Prostate gland (tissue), 2 donors: ENCODE measurements around the gene CRYBB1. TPM values are rescaled to one million over a fixed set of nuclear protein-coding genes. Genes with fewer than 3 reads are reported as not detected.

ENCODE experiments used
- DNase-seq: peaks from one replicate; pipeline ENCODE4 v3.0.0-alpha.2; 2019; ENCODE audit warnings: low spot score
- H3K27ac ChIP-seq, 2 donors: fragments of 200-600 bp; sonication (generic); 2 replicates each; pipeline ENCODE4 v1.5.1; 2017 to 2019
- H3K27me3 ChIP-seq: fragments of 200-600 bp; sonication (generic); replicated peaks from 2 replicates; pipeline ENCODE4 v1.5.1; 2019; ENCODE audit not compliant: insufficient read depth
- H3K36me3 ChIP-seq, 2 donors: fragments of 200-600 bp; sonication (generic); 1 replicate in 1 of 2; 2 replicates in 1 of 2; pipeline versions ENCODE4 v1.5.1 to v1.8.1; 2017 to 2019
- H3K4me1 ChIP-seq: fragments of 200-600 bp; sonication (generic); replicated peaks from 2 replicates; pipeline ENCODE4 v1.5.1; 2019
- H3K4me3 ChIP-seq, 2 donors: fragments of 200-600 bp; sonication (generic); 2 replicates each; pipeline ENCODE4 v1.5.1; 2017 to 2019
- H3K9me3 ChIP-seq: fragments of 200-600 bp; sonication (generic); 2 replicates; pipeline ENCODE4 v1.5.1; 2017
- POLR2A ChIP-seq: fragments of 450-650 bp; IDR thresholded peaks from one replicate; pipeline ENCODE4 v1.6.1; 2016; ENCODE audit warnings: antibody characterized with exemption, mild to moderate bottlenecking
- POLR2AphosphoS5 ChIP-seq: sonication (generic); formaldehyde crosslinking; IDR thresholded peaks from one replicate; pipeline ENCODE4 v1.6.1; 2017; ENCODE audit warnings: antibody characterized with exemption
- WGBS: methylation state at CpG from one replicate; pipeline ENCODE4 v1.1.5; 2018; 5-methylcytosine and 5-hydroxymethylcytosine counted together
- intact Hi-C: fragments of 100-400 bp; cut with DNase I; formaldehyde crosslinking; loops from one replicate; pipeline ENCODE4 v1.14.2; 2022
- microRNA counts, 2 donors: library from miRNA; unstranded; fragments of <30 nt; microRNA quantifications; one replicate each; lab custom pipeline; 2016 to 2017
- microRNA-seq: library from miRNA; unstranded; fragments of <30 nt; microRNA quantifications from one replicate; pipeline ENCODE4, GENCODE V29; 2016
- small RNA-seq, 2 donors: library from RNA; depleted of rRNA; stranded (forward); fragments of <200 nt; gene quantifications; one replicate each; pipeline ENCODE3, GENCODE V24; 2016
- total RNA-seq, 2 donors: library from RNA; depleted of rRNA; stranded (reverse); fragments of >200 nt; gene quantifications; one replicate each; pipeline ENCODE4 v1.1.0, GENCODE V29; 2016
- TF ChIP-seq, protein P1 (sequence below), 4 experiments: fragments of 200-600 bp in 2 of 4; fragments of 450-650 bp in 2 of 4; sonication (generic) in 2 of 4; IDR thresholded peaks; 1 replicate in 3 of 4; 2 replicates in 1 of 4; pipeline ENCODE4 v1.5.1; 2016 to 2019; ENCODE audit warnings: antibody characterized with exemption in 4 of 4, mild to moderate bottlenecking in 2 of 4, moderate library complexity in 2 of 4

The CRYBB1 gene
- total RNA-seq, 2 donors from 2014 or later = 0.36 TPM; not detected in 1

DNA sequence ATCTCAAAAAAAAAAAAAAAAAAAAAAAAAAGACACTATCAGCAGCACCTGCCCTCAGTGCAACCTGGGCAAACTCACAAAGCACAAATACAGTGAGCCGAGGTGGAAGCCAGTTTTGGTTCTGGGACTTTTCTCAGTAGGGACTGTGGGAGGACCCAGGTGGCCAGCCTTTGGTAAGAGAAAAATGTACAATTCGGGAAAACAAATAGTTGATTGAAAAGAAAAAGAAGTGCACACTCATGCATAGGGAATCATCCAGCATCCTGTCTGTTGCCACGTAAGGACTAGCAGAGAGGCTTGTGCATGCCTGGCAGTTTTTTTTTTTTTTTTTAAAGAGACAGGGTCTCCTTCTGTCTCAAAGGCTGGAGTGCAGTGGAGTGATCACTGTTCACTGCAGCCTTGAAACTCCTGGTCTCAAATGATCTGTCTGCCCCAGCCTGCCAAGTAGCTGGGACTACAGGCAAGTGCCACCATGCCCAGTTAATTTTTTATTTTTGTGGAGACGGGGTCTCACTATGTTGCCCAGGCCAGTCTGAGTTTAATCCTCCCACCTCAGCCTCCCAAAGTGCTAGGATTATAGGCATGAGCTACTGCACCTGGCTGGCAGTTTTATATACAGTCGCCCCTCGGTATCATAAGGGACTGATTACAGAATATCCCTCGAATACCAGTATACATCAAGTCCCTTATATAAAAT is 64.6 kb downstream of the CRYBB1 start:
- Histone ChIP-seq H3K36me3 (no peaks in the 10 kb centered on the region), H3K4me1 (no peaks in the 10 kb centered on the region), H3K4me3 (no peak overlapping the region), H3K9me3 (no peaks in the 10 kb centered on the region), H3K27ac (no peak overlapping the region), H3K27me3 (no peaks in the 10 kb centered on the region)
- TF ChIP-seq POLR2A (no peak), POLR2AphosphoS5 (no peak)
- intact Hi-C loops = no loop called here
- WGBS = 42% methylated on average over 7 of the region's 7 CpGs
- no peak for DNase-seq

DNA sequence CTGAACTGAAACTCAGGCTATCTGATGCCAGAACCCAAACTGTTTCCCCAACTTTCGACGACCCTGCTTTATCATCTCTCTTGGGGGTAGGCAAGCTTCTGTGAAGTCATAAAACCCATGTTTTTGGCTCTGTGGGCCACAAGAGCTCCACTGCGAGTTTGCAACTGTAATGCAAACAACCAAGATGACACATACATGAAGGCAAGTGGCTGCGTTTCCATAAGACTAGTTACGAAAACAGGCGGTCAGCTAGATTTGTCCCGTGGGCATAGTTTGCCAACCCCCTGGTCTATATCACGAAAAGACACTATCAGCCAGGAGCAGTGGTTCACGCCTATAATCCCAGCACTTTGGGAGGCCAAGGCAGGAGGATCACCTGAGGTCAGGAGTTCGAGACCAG is 65.4 kb downstream of the CRYBB1 start:
- Histone ChIP-seq H3K36me3 (no peaks in the 10 kb centered on the region), H3K27me3 (no peaks in the 10 kb centered on the region), H3K9me3 (no peaks in the 10 kb centered on the region), H3K4me3 (no peak overlapping the region), H3K4me1 (no peaks in the 10 kb centered on the region), H3K27ac (no peak overlapping the region)
- TF ChIP-seq, protein P1, sequence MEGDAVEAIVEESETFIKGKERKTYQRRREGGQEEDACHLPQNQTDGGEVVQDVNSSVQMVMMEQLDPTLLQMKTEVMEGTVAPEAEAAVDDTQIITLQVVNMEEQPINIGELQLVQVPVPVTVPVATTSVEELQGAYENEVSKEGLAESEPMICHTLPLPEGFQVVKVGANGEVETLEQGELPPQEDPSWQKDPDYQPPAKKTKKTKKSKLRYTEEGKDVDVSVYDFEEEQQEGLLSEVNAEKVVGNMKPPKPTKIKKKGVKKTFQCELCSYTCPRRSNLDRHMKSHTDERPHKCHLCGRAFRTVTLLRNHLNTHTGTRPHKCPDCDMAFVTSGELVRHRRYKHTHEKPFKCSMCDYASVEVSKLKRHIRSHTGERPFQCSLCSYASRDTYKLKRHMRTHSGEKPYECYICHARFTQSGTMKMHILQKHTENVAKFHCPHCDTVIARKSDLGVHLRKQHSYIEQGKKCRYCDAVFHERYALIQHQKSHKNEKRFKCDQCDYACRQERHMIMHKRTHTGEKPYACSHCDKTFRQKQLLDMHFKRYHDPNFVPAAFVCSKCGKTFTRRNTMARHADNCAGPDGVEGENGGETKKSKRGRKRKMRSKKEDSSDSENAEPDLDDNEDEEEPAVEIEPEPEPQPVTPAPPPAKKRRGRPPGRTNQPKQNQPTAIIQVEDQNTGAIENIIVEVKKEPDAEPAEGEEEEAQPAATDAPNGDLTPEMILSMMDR (IDR thresholded peaks at IDR 0.05) = no peak
- TF ChIP-seq POLR2AphosphoS5 (no peak), POLR2A (no peak)
- intact Hi-C loops = no loop called here
- 83% methylated on average over 10 of the region's 10 CpGs for WGBS
- no peak for DNase-seq

DNA sequence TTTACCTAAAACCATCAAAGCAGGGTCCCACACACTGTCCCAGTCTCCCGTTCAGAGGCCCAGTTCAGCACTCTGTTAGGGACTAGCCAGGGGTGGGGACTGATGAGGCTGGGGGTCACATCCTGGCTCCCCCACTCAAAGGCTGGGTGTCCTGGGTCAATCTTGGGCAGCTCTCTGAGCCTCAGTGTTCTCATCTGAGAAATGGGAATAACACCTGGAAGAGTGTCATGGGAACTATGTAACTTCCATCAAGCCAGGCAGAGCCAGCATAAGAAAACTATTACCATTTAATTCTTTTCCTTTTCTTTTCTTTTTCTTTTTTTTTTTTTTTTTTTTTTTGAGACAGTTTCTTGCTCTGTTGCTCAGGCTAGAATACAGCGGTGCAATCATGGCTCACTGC is 66.3 kb downstream of the CRYBB1 start:
- 100% methylated on average over 2 of the region's 2 CpGs for WGBS
- Histone ChIP-seq H3K4me1 (no peaks in the 10 kb centered on the region), H3K27ac (no peak overlapping the region), H3K36me3 (no peaks in the 10 kb centered on the region), H3K9me3 (no peaks in the 10 kb centered on the region), H3K27me3 (no peaks in the 10 kb centered on the region), H3K4me3 (no peak overlapping the region)
- TF ChIP-seq POLR2AphosphoS5 (no peak), POLR2A (no peak)
- TF ChIP-seq, protein P1 (IDR thresholded peaks at IDR 0.05) = no peak
- intact Hi-C loops = no loop called here
- DNase-seq = no peak

DNA sequence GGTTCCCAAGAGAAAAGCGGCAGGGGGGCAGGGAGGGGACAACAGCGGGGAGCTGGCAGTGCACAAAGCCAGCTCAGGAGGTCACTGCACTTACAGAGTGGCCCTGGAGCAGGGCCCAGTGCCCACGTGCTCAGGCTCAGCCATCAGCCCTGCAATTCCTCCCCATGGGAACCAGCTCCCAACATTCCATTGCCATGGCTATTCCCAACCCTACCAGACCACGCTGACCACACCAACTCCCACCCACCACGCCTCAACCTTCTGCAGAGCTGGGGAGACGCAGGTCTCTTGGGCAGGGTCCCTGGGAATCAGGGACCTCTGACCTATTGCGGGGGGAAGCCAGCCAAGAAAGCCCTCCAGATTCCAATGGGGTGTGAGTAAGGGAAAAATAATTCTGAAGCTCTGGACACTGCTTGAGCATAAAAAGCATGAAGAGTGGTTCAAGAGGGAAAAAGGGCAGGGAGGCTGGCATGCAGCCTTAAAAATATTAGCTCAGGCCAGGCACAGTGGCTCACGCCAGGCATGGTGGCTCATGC is 67.3 kb downstream of the CRYBB1 start:
- Histone ChIP-seq H3K9me3 (no peaks in the 10 kb centered on the region), H3K27me3 (no peaks in the 10 kb centered on the region), H3K4me3 (no peak overlapping the region), H3K4me1 (no peaks in the 10 kb centered on the region), H3K36me3 (no peaks in the 10 kb centered on the region), H3K27ac (no peak overlapping the region)
- TF ChIP-seq POLR2A (no peak), POLR2AphosphoS5 (no peak)
- TF ChIP-seq, protein P1 (IDR thresholded peaks at IDR 0.05) = no peak
- DNase-seq = no peak
- 71% methylated on average over 8 of the region's 8 CpGs for WGBS
- intact Hi-C loops = no loop called here

DNA sequence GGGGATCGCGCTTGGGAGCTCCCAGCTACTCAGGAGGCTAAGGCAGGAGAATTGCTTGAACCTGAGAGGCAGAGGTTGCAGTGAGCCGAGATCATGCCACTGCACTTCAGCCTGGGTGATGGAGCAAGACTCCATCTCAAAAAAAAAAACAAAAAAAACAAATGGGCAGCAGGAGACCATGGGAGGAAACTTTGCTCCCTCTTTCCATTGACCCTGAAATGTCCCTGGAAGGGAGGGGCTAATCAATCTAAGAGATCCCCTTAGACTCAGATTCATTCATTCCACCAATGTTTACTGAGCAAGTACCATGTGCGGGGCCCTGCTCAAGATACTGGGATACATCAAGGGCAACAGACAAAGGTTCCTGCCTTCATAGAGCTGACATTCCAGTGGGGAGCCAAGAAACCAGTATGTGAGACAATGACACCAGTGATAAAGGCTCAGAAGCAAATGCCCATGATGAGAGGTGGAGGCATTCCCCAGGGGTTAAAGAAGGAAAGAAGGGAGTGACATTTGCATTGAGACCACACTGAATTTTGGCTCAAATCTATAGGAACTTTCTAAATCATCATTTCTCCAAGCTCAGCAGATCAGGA is 67.8 kb downstream of the CRYBB1 start:
- 94% methylated on average over 4 of the region's 4 CpGs for WGBS
- Histone ChIP-seq H3K4me1 (no peaks in the 10 kb centered on the region), H3K36me3 (no peaks in the 10 kb centered on the region), H3K27ac (no peak overlapping the region), H3K9me3 (no peaks in the 10 kb centered on the region), H3K4me3 (no peak overlapping the region), H3K27me3 (no peaks in the 10 kb centered on the region)
- intact Hi-C loops = no loop called here
- DNase-seq = no peak
- TF ChIP-seq POLR2A (no peak), POLR2AphosphoS5 (no peak)
- TF ChIP-seq, protein P1 (IDR thresholded peaks at IDR 0.05) = no peak

MicroRNA genes within 50 kb of the gene (microRNA counts, 767-probe panel; counts per million panel counts)
- 0 to 431 counts per million in 2 donors for microRNA hsa-miR-548j (lab: Ali Mortazavi, UCI)

Small RNA genes lying within 50 kb of the gene (microRNA-seq; reads per million reads assigned to microRNA genes)
- 0.84 reads per million, percentile 3 among the genes with 10 or more reads in this experiment for gene MIR548J

Small RNA genes lying within 50 kb of the gene (small RNA-seq; reads per million reads assigned to genes)
- 0 to 0.10 reads per million in 2 donors for gene MIR548J
- gene RF01874 = 0 reads per million in 2 donors

Other genes with a start within 250 kb of the CRYBB1 start
- gene ASPHD2, start 188.8 kb downstream of the CRYBB1 start, total RNA-seq = 1 to 10 TPM; 1.4 to 3.6 TPM
- gene HPS4, start 134.2 kb downstream of the CRYBB1 start, total RNA-seq = 10 to 100 TPM; 25.3 to 83.9 TPM
- 10 to 100 TPM; 15.2 to 24.4 TPM for gene SRRD, start 134.2 kb downstream of the CRYBB1 start, total RNA-seq
- 10 to 100 TPM; 21.9 to 33.2 TPM for gene TFIP11, start 105.6 kb downstream of the CRYBB1 start, total RNA-seq
- gene TPST2, start 27.9 kb downstream of the CRYBB1 start, total RNA-seq = 100 to 1,000 TPM in 1 of 2 donors, 10 to 100 TPM in 1; 49.4 to 200 TPM
- gene CRYBA4, start 3.9 kb upstream of the CRYBB1 start, total RNA-seq = 1 to 10 TPM in 1 of 2 donors, not detected in 1; 3.3 TPM
- gene MIAT, start 39.6 kb upstream of the CRYBB1 start, total RNA-seq = under 1 TPM; 0.50 to 0.80 TPM